ENCODE measurements around the gene KCNRG.

KCNRG gene

GRCh38 chr13:50033725-50034124 lies 18.5 kb downstream of the KCNRG start:
- no peaks in the 10 kb centered on the region for H3K4me1 ChIP-seq (ENCODE audit: insufficient read depth, poor library complexity, severe bottlenecking)
- no peak overlapping the region for H3K4me3 ChIP-seq (ENCODE audit: severe bottlenecking)
- no peak overlapping the region for H3K27ac ChIP-seq (ENCODE audit: poor library complexity, severe bottlenecking)
- peaks cover 16% of the 10 kb centered on the region for H3K36me3 ChIP-seq (ENCODE audit: low read depth)
- no peak for ATAC-seq (ENCODE audit: low read depth)
- no peak for TF ChIP-seq CTCF (IDR thresholded peaks at IDR 0.05; ENCODE audit: poor library complexity, severe bottlenecking)
- no peaks in the 10 kb centered on the region for H3K27me3 ChIP-seq (ENCODE audit: insufficient read depth, poor library complexity, severe bottlenecking)
- no peak for DNase-seq (ENCODE audit: low spot score)
- H3K9me3 ChIP-seq (ENCODE audit: severe bottlenecking), result no peaks in the 10 kb centered on the region

DNA sequence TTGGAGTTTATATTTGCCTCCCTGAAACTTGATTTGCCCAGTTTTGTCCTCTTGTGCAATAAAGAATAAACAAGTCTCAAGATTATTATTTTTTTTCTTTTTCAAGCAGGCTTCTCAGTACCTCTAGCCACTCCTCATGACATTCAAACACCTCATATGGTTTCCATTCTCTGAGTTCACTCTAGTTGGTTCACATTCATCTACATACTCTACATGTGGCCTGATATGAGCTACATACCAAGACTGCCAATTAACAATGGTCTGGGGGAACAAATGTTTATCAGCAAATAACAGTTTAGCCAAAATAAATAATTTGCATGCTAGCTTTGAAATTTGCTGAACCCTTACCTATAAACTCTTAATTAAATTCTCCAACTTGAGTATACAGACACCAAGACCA lies 22.5 kb downstream of the KCNRG start:
- no peak for ATAC-seq (ENCODE audit: low read depth)
- no peaks in the 10 kb centered on the region for H3K9me3 ChIP-seq (ENCODE audit: severe bottlenecking)

GRCh38 chr13:50038266-50038665 lies 23.0 kb downstream of the KCNRG start:
- Histone ChIP-seq H3K4me3 (ENCODE audit: severe bottlenecking) (no peak overlapping the region), H3K27me3 (ENCODE audit: insufficient read depth, poor library complexity, severe bottlenecking) (no peaks in the 10 kb centered on the region), H3K4me1 (ENCODE audit: insufficient read depth, poor library complexity, severe bottlenecking) (no peaks in the 10 kb centered on the region), H3K27ac (ENCODE audit: poor library complexity, severe bottlenecking) (no peak overlapping the region), H3K9me3 (ENCODE audit: severe bottlenecking) (no peaks in the 10 kb centered on the region), H3K36me3 (ENCODE audit: low read depth) (peaks cover 44% of the 10 kb centered on the region)
- ATAC-seq (ENCODE audit: low read depth), result no peak
- no peak for TF ChIP-seq CTCF (IDR thresholded peaks at IDR 0.05; ENCODE audit: poor library complexity, severe bottlenecking)
- no peak for DNase-seq (ENCODE audit: low spot score)

More for the DNA sequence above, 22.5 kb downstream of the KCNRG start:
- Histone ChIP-seq H3K36me3 (ENCODE audit: low read depth) (peaks cover 39% of the 10 kb centered on the region), H3K4me1 (ENCODE audit: insufficient read depth, poor library complexity, severe bottlenecking) (no peaks in the 10 kb centered on the region), H3K27ac (ENCODE audit: poor library complexity, severe bottlenecking) (no peak overlapping the region), H3K4me3 (ENCODE audit: severe bottlenecking) (no peak overlapping the region), H3K27me3 (ENCODE audit: insufficient read depth, poor library complexity, severe bottlenecking) (no peaks in the 10 kb centered on the region)
- TF ChIP-seq CTCF (IDR thresholded peaks at IDR 0.05; ENCODE audit: poor library complexity, severe bottlenecking), result no peak
- no peak for DNase-seq (ENCODE audit: low spot score)

DNA sequence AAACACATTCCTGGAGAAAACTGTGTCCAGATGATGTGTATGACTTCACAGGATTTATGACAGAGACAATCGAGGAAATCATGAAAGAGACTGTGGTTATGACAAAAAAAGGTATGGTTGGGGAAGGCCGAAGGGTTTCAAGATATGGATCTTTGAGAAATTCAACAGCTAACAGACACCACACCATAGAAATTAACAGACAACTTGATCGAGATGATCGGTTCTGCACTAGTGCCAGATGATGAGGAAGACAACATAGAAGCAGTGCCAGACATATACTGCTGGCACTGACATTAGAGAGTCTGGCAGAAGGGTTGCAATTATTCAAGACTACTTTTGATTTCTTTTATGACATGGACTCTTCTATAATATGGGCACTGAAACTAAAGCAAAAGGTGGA lies 37.2 kb downstream of the KCNRG start:
- peaks cover 78% of the 10 kb centered on the region for H3K36me3 ChIP-seq (ENCODE audit: low read depth)
- no peak for DNase-seq (ENCODE audit: low spot score)
- no peak for TF ChIP-seq CTCF (IDR thresholded peaks at IDR 0.05; ENCODE audit: poor library complexity, severe bottlenecking)
- no peak overlapping the region for H3K4me3 ChIP-seq (ENCODE audit: severe bottlenecking)
- no peak overlapping the region for H3K27ac ChIP-seq (ENCODE audit: poor library complexity, severe bottlenecking)
- H3K4me1 ChIP-seq (ENCODE audit: insufficient read depth, poor library complexity, severe bottlenecking), result no peaks in the 10 kb centered on the region
- no peaks in the 10 kb centered on the region for H3K27me3 ChIP-seq (ENCODE audit: insufficient read depth, poor library complexity, severe bottlenecking)
- ATAC-seq (ENCODE audit: low read depth), result no peak
- no peaks in the 10 kb centered on the region for H3K9me3 ChIP-seq (ENCODE audit: severe bottlenecking)

DNA sequence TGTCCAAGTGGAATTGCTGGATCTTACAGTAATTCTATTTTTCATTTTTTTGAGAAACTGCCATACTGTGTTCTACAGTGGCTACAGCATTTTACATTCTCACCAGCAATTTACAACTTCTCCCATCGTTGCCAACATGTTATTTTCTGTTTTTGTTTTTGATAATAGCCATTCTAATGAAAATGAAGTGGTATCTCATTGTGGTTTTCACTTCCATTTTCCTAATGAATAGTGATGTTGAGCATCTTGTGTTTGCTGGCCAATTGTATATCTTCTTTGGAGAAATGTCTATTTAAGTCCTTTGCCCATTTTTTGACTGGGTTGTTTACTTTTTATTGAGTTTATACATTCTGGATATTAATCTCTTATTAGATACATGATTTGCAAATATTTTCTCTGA lies 38.6 kb downstream of the KCNRG start:
- no peak for ATAC-seq (ENCODE audit: low read depth)
- TF ChIP-seq CTCF (IDR thresholded peaks at IDR 0.05; ENCODE audit: poor library complexity, severe bottlenecking), result no peak
- Histone ChIP-seq H3K9me3 (ENCODE audit: severe bottlenecking) (no peaks in the 10 kb centered on the region), H3K36me3 (ENCODE audit: low read depth) (peaks cover 79% of the 10 kb centered on the region), H3K4me3 (ENCODE audit: severe bottlenecking) (no peak overlapping the region), H3K27me3 (ENCODE audit: insufficient read depth, poor library complexity, severe bottlenecking) (no peaks in the 10 kb centered on the region), H3K27ac (ENCODE audit: poor library complexity, severe bottlenecking) (no peak overlapping the region), H3K4me1 (ENCODE audit: insufficient read depth, poor library complexity, severe bottlenecking) (no peaks in the 10 kb centered on the region)
- no peak for DNase-seq (ENCODE audit: low spot score)
